ENCODE data around the gene BTBD19.

- TF ChIP-seq POLR2A (IDR thresholded peaks at IDR 0.05; ENCODE audit: low read depth, low read length) (no peak; the same call in 1 of the 2 replicates), POLR2AphosphoS5 (IDR thresholded peaks at IDR 0.05; ENCODE audit: low read depth, low read length) (no peak), TAF1 (IDR thresholded peaks at IDR 0.05; ENCODE audit: borderline replicate concordance, low read depth, low read length) (no peak)
Measured at GRCh38 chr1:44808063-44808937, at the start of gene BTBD19.
